Sigmoid colon (tissue), 7 donors: ENCODE results near the gene RGPD6. TPM values are rescaled to one million over a fixed set of nuclear protein-coding genes. Genes with fewer than 3 reads are reported as not detected.
"Not testable (repeated sequence)": the region's sequence is repeated elsewhere in the genome, so short reads cannot be mapped to it uniquely, and the experiment has no call there.

Experiments used
- DNase-seq: peaks from one replicate; pipeline ENCODE4 v3.0.0-alpha.2; 2019
- H3K27ac ChIP-seq, 4 donors: fragments of 200-600 bp; sonication (generic); one replicate each; pipeline ENCODE4 v1.5.1; 2016 to 2019; ENCODE audit warnings: mild to moderate bottlenecking in 1 of 4
- H3K27me3 ChIP-seq, 3 donors: fragments of 200-600 bp; sonication (generic); one replicate each; pipeline ENCODE4 v1.5.1; 2019; ENCODE audit warnings: mild to moderate bottlenecking in 1 of 3
- H3K36me3 ChIP-seq, 4 donors: fragments of 200-600 bp; sonication (generic); one replicate each; pipeline ENCODE4 v1.5.1; 2016 to 2019
- H3K4me1 ChIP-seq, 4 donors: fragments of 200-600 bp; sonication (generic); one replicate each; pipeline ENCODE4 v1.5.1; 2017 to 2019
- H3K4me3 ChIP-seq, 4 donors: fragments of 200-600 bp; sonication (generic); one replicate each; pipeline ENCODE4 v1.5.1; 2017 to 2019; ENCODE audit warnings: mild to moderate bottlenecking in 2 of 4, moderate library complexity in 1 of 4
- H3K9me3 ChIP-seq, 4 donors: fragments of 200-600 bp in 3 of 4; sonication (generic) in 3 of 4; one replicate each; pipeline versions ENCODE4 v1.5.1 to v1.6.1; 2013 to 2019
- WGBS, 2 donors: extraction: QIAGEN DNeasy Blood & Tissue Kit; methylation state at CpG; one replicate each; pipeline ENCODE4 v1.1.7; 2013; 5-methylcytosine and 5-hydroxymethylcytosine counted together
- intact Hi-C: fragments of 100-400 bp; cut with DNase I; formaldehyde crosslinking; loops from one replicate; pipeline ENCODE4 v1.15.1; 2023
- polyA plus RNA-seq, 3 donors: library from polyadenylated mRNA; stranded (reverse); fragments of 200-250 nt; gene quantifications; one replicate each; pipeline ENCODE4 v1.2.3, GENCODE V29; 2013
- small RNA-seq, 3 donors: library from RNA; depleted of rRNA; stranded (forward); fragments of <200 nt; gene quantifications; one replicate each; pipeline ENCODE3, GENCODE V24; 2016
- total RNA-seq, 4 donors: library from RNA; depleted of rRNA; stranded (reverse); fragments of >200 nt; gene quantifications; one replicate each; pipeline ENCODE4 v1.1.0, GENCODE V29; 2016
- donor health status: healthy with polysubstance abuse.
- donor health status: Bipolar disorder and iron deficiency.
- donor health status: healthy.

RGPD6 gene
- total and polyA plus RNA-seq, 7 donors, result 3.0 to 44.6 (median 39.0) TPM

DNA sequence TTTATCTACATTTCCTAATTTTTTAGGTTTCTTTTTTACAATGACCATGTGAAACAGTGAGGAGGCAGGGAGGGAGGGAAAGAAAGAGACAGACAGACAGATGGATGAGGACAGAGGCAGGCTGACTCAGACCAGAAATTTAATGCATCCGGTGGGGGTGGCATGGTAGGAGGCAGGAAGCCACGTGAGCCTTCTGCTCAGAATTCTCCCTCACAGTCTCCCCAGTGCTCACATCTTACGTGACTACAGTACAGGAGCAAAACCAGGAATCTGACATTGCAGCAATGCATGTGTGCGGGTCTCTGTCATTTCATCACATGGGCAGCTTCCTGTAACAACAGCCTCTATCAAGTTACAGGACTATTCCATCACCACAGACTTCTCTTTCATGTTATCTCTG, 102.1 kb downstream of the RGPD6 start:
- H3K27ac ChIP-seq, intact Hi-C loops, H3K36me3 ChIP-seq, H3K9me3 ChIP-seq, H3K27me3 ChIP-seq, H3K4me3 ChIP-seq, H3K4me1 ChIP-seq, DNase-seq: not testable (repeated sequence)
- no CpG with 5 or more reads among the region's 4 CpGs for WGBS, 2 donors

GRCh38 chr2:110473059-110473358, 104.0 kb downstream of the RGPD6 start:
- H3K27me3 ChIP-seq, intact Hi-C loops, H3K36me3 ChIP-seq, DNase-seq, H3K4me1 ChIP-seq, H3K4me3 ChIP-seq, H3K27ac ChIP-seq, H3K9me3 ChIP-seq: not testable (repeated sequence)
- no CpG with 5 or more reads among the region's 3 CpGs for WGBS, 2 donors

GRCh38 chr2:110472171-110473058, 104.6 kb downstream of the RGPD6 start, which contains the start of gene LIMS4:
LIMS4 (minus strand) TSS chr2:110472816; CDS start chr2:110472778, 38 bp downstream.
- H3K9me3 ChIP-seq, H3K27ac ChIP-seq, intact Hi-C loops, H3K4me1 ChIP-seq, DNase-seq, H3K27me3 ChIP-seq, H3K4me3 ChIP-seq, H3K36me3 ChIP-seq: not testable (repeated sequence)
- no CpG with 5 or more reads among the region's 29 CpGs for WGBS, 2 donors

DNA sequence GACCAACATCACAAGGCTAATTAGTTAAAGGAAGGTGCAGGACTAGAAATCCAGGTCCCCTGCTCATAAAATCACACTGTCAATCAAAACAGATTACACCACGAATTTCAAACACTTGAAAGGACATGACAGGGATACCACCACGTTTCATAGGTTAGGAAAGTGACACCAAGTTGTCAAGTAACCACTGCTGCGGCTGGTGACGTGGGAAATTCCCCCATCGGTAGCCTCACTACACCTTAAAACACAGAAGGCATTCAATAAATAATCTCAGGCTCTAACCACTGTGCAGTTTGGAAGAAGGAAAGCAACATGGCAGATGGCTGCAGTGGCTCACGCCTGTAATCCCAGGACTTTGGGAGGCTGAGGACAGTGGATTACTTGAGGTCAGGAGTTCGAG, 108.1 kb downstream of the RGPD6 start:
- intact Hi-C loops, H3K4me1 ChIP-seq: not testable (repeated sequence)
- no CpG with 5 or more reads among the region's 7 CpGs for WGBS, 2 donors

GRCh38 chr2:110465312-110465711, 111.7 kb downstream of the RGPD6 start:
- H3K9me3 ChIP-seq, DNase-seq, H3K36me3 ChIP-seq, H3K27ac ChIP-seq, H3K27me3 ChIP-seq, H3K4me1 ChIP-seq, intact Hi-C loops, H3K4me3 ChIP-seq: not testable (repeated sequence)
- no CpG with 5 or more reads among the region's 8 CpGs for WGBS, 2 donors

More for the DNA sequence above, 108.1 kb downstream of the RGPD6 start:
- not testable (repeated sequence) for DNase-seq, H3K36me3 ChIP-seq, H3K27me3 ChIP-seq, H3K4me3 ChIP-seq, H3K27ac ChIP-seq, H3K9me3 ChIP-seq

Small RNA genes within 50 kb of the gene (small RNA-seq; reads per million reads assigned to genes)
- 0 reads per million in 3 donors for gene AC108938.1

Other genes with a start within 250 kb of the RGPD6 start
- 10 to 100 TPM in 1 of 4 donors, 1 to 10 TPM in 2, under 1 TPM in 1; 0.33 to 11.9 (median 5.1) TPM for gene LIMS4, start 104.4 kb downstream of the RGPD6 start, total RNA-seq
- under 1 TPM in 2 of 3 donors, not detected in 1; 0.60 to 0.98 TPM for gene LIMS4, start 104.4 kb downstream of the RGPD6 start, polyA plus RNA-seq
- gene BUB1, start 100.8 kb upstream of the RGPD6 start, total RNA-seq, result 1 to 10 TPM in 1 of 4 donors, under 1 TPM in 3; 0.33 to 1.1 (median 0.76) TPM
- 10 to 100 TPM in 1 of 3 donors, 1 to 10 TPM in 2; 1.2 to 12.3 (median 2.1) TPM for gene BUB1, start 100.8 kb upstream of the RGPD6 start, polyA plus RNA-seq
- not detected for gene ACOXL, start 155.4 kb upstream of the RGPD6 start, total RNA-seq
- gene ACOXL, start 155.4 kb upstream of the RGPD6 start, polyA plus RNA-seq, result under 1 TPM in 1 of 3 donors, not detected in 2; 0.45 TPM